HG02571 (cell line): ENCODE measurements around the gene CES5A.
"Not testable (repeated sequence)": the region's sequence is repeated elsewhere in the genome, so short reads cannot be mapped to it uniquely, and the experiment has no call there.

Experiments used
- ATAC-seq: cut with Tn5 transposase; IDR thresholded peaks from one replicate; pipeline ENCODE4 v1.9.1; 2021; ENCODE audit warnings: mild to moderate bottlenecking, moderate library complexity; ENCODE audit not compliant: unreplicated experiment

The CES5A gene

DNA sequence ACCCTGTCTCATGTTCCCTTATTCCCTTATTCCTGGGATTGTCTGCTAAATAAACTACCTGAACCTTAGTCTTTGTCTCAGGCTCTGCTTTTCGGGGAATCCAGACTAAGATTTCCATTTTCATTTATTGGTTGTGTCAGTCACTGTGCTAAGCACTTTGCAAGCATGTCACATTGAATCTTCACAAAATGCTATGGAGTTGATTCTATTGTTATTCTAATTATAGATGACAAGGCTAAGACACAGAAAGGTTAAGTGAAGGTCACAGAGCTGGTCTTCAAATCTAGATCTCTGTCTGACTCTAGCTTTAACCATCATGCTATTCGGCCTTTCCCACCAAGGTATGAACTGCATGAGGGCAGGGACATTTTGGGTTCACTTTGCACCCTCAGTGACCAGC, 13.4 kb upstream of the CES5A start:
- ATAC-seq = no peak

DNA sequence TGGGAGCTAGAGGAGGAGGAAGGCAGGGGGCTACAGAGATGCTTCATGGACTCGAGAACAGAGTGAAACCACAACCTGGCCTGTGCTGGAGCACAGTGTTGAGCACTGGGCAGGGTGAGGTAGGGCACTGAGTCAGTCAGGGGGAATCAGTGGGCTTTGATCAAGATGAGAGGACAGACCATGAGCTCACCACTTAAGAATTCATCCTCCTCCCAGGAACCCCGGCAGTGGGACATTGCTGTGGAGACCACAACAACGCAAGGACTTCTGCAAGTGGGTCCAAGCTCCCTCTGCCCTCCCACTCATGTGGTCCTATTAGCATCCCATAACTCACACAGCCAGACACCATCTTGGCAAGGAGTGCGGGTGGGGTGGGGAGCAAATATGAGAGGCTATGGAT, 1.7 kb upstream of the CES5A start:
- no peak for ATAC-seq

DNA sequence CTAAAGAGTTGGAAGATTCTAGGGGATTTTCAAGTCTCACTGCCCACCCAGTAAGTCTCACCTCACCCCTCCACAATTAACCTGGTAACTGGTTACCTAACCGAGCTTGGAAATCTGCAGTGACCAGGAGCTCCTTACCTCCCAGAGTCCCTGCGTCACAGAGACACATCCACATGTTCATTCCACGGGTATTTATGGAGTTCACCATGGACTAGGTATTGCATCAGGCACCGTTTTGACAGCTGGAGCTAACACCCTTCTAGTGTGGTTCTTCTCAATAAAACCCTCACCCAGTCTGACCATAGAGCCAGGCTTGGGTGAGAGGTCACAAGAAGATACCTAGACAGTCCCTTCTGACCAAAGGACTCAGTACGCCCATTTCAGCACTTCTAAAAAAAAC, 2.1 kb downstream of the CES5A start:
- ATAC-seq = no peak

DNA sequence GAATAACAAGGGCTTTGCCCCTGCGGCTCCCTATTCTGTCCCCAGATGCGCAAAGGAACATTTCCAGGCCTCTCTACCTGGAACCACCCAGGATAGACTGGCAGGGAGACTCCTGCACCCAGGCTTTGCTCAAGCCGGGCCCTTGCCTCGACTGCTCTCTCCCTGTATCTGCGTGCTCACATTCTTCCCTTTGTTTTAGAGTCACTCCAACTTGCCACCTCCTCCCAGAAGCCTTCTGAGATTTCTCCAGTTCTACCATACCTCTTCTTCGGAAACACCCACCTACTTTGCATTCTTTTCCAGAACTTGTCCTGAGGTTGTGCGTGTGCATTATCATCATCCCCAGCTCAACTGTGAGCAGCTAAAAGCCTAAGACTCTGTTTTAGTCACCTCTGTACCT, 3.0 kb downstream of the CES5A start:
- ATAC-seq = no peak

DNA sequence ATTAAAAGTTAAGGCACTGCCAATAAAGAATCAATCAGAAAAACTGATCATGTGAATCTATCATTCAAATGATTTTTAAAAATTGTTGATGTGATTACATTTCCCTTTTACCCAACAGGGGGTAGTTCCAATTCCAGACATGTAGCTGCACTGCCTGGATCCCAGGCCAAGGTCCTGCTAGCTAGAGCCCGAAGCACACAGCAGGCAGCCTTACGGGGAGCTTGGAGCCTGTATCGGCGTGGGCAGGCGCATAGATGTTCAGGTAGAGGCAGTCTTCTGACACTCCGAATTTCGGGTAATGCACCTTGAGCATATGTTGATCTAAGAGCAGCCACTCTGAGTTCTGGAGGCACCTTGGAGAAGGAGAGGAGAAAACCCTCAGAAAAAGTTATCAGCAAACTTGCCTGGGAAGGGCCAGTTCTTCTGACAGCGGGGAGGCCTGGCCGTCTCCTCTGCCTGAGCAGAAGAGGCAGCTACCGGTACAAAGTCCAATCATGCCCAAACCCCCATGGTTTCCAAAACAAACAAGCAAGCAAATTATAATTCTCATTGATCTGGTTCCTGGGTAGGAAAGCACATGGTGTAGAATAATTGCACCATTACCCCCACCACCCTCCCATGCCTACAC, 3.6 kb downstream of the CES5A start:
- ATAC-seq = no peak

DNA sequence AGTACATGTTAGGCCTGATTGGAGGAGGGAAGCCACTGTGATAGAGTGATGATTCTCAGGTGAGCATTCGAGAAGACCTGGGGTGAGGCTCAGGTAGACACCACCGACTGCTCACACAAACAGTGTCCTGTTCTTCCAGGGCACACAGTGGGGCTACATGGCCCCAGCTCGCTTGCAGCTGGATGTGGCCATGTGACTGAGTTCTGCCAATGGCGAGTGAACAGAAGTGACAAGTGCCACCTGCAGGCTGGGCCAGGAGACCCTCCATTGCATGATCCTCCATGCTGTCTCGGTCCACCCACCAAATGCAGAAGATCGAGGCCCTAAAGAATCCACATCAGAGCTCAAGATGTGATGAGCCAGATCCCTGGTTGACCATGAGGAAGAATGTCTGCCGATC, 6.2 kb downstream of the CES5A start:
- no peak for ATAC-seq

DNA sequence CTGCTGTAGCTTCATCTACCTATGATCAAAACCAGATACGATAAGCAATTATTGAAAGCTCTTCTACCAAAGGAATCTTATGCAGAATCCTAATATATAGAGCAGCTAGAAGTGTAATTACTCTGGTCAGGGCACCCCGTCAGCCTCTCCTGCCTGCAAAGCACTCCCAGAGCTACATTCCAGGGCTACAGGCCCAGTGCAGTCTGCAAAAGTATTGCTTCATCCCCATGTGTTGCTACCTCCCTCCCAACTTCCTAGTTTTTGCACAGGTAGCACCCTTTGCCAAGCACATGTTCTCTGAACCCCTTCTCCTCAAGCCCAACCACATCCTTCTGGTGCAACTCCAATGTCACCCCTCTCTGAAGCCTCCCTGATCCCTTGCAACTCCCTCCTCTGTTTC, 7.0 kb downstream of the CES5A start:
- no peak for ATAC-seq

DNA sequence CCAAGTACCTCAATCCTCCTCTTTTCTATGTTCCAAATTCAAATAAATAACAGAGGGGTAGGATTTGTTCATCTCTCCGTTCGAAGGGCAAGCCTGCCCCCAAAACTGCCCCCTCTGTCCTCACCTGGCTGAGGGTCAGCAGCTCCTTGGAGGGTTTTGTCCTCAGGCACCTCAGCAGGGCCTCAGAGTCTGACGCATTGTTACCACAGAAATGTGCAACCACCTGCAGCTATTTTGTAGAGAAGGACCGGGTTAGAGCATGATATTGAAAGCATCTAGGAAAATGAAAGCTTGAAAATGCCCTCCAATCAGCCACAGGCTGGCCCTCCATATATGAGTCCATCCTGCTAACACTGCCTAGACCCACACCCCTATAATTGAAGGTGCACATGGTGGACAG, 13.9 kb downstream of the CES5A start:
- ATAC-seq = no peak

DNA sequence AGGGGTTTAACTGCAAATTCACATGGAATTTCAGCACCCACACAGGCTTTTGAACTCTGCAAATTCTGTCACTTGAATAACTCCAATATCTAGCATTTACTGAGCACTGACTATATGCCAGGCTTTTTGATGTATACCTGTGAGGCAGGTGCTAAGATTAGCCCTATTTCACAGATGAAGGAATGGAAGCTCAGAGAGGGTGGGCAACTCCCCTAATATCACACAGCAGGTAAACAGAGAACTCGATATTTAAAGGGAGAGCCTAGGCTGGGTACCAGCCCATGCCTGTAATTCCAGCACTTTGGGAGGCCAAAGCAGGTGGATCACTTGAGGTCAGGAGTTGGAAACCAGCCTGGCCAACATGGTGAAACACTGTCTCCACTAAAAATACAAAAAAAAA, 17.5 kb downstream of the CES5A start:
- ATAC-seq = not testable (repeated sequence)

DNA sequence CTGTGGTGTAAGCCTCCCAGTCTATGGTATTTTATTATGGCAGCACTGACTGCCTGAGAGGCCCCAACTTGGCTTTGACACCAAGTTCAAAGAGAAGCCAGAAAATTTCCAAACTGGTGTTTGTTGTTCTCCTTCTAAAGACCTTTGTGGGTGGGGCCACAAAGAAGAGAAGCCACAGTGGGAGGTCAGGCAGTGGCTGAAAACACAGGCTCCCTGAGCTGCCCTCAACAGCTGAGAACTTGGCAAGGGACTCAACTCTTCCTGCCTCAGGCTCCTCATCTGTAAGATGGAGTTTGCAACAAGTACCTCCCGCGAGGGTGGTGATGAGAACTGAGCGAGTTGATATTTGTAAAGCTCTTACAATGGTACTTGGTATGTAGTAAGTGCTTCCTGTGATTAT, 18.2 kb downstream of the CES5A start:
- ATAC-seq = no peak

DNA sequence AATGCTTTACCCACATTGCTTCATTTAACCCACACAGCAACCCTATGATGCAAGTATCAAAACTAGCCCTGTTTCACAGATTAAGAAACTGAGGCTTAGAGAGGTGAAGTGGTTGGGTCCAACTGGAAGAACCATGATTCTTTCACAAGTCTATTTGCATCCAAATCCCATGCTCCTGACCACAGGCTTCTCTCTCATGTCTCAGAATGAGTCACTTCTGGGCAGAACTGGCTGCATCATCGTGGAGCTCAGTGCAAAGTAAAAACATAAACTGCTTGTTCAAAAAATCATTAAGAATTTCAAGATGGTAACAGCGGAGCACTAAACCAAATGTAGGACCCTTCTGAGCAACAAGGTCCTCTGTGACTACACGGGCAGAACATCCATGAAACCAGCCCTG, 22.1 kb downstream of the CES5A start:
- no peak for ATAC-seq

DNA sequence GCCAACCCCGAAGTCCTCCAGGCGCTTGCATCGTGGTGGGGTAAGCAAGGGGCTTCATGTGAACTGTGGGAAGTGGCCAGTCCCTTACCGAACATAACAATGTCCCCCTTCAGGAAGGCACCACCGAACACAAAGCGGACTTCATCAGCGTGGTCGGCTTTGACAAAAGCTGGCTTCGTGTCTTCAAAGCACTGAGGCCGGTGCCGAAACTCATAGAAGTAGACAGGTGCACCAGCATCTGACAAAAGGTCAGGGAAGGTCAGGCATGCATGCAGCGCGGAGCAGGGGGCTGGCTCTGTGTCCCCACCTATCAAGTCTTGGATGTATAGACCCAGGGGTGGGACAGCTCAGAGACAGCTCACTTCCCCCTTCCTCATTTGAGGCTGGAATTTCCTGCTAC, 25.6 kb downstream of the CES5A start:
- ATAC-seq = no peak

DNA sequence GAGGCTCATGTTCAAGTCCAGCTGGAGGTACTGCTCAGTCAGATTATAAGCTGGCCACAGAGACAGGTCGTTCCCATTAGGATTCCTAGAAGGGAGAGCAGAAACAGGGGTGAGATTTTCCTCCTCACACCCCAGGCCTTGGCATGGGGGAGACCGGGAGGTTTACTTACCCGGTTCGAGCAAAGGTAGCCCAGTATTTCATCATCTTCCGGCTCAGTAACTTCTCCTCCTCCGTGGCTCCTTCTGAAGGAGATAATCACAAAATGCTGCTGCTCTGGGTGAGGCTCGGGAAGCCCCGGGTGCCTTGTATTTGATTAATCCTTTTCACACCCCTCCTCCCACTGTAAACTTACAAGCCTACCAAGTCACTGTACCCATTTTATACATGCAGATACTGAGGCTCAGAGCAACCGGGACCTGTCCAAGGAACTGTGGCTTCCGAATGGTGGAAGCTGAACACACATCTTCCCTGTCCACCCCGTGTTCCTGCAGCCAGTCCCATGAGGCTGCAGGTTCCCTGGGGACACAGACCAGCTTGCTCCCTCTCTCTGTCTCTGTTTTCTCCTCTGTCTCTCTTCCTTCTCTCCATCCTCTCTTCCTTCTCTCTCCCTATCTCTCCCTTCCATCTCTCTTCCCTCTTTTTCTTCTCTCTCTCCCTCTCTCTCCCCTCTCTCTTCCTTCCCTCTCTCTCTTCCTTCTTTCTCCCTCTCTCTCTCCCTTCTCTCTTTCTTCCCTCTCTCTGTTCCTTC, 28.4 kb downstream of the CES5A start:
- no peak for ATAC-seq

DNA sequence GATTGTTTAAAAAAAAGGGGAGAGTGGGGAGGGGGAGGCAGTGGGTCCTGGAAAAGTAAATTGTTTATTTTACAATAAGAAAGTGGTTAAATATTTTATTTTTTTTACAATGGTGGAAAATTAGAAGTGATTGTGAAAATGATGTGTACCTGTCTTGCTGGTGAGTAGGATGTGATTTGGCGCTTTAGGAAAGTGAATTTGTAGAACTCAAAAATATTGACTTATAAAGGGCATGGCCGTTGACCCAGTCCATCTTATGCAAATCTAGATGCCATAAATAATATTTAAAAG, 32.1 kb downstream of the CES5A start:
- no peak for ATAC-seq

DNA sequence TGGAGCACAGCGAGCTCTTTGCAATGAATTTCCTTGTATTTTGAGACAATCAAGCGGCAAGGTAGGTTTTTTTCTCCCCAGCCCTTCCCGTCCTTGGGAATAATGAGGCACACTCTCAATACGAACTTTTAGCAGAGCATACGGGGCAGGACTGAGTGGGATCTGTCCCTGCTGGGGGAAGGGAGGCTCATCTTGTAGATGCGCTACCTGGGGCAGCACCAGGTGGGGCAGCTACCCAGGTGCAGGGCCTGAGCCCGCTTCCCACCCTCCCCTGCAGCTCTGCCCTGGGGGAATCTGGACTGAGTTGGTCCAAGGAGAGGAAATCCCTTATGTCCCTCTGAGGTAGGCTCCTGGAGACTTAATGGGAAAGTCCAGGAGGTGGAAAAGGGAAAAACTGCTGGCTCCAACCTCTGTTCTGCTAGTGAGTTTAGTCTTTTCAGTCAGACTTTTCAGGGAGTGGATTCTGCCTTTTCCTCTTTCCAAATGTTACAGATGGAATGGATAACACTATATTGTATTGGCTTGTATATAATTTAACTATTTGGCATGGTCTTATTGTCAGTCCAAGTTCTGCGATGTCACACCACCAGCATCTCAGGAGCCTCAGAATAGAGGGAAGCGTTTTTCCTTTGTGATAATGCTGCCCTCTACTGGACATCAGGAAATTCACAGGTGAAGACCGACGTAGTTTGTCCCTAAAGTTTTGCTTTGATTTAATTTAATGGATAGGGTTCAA, 32.6 kb downstream of the CES5A start:
- ATAC-seq = no peak

DNA sequence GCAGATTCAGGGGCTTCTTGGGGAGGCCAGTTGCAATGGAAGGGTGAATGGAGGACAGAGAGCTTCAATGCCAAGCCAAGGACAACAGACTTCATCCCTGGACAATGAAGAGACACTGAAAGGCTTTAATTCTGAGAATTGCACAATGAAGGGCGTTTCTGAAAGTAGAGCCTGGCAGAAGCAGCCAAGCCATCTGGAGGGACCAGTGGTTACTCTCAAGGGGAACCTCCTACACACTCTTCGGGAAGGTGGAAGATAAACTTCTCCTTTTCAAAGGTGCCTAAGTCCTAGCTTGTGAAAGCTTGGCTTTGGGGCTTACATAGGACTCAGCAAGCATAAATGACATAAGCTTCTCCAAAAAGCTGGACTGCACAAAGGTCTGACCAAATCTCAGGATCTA, 36.1 kb downstream of the CES5A start:
- no peak for ATAC-seq

DNA sequence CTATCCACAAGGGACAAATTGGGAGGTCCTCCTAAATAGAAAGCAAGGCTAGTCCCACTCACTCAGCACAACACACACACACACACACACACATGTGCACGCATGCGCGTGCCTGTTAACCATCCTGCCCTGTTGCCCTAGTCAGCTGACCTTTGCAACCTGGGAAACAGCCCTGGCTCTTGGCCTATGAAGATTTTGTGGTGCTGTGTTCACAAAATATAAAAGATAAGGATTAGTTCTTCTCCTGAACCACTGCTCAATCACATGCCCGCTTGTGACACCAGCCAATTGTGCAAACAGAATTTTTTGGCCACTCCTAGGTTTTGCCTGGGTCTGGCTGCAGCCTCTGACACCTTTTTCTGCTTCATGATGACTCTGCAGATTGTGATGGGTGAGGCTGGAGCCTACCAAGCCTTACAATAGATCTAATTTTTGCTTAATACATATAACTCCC, 39.0 kb downstream of the CES5A start:
- ATAC-seq = no peak

DNA sequence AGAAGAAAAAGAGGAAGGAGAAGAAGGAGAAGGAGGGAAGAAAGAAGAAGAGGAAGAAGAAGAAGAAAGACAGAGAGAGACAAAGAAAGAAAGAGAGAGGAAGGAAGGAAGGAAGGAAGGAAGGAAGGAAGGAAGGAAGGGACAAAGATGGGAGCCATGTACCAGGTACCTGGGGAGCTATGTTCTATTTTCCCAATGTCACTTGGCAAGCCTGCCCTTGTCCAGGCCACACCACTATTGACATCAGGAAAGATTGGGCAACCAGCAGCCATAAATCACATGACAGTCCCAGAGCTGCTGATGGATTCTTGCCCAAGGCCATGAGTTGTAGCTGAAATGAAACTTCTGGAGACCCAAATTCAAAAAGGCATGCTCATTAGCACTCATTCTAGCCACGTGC, 39.6 kb downstream of the CES5A start:
- ATAC-seq = no peak

DNA sequence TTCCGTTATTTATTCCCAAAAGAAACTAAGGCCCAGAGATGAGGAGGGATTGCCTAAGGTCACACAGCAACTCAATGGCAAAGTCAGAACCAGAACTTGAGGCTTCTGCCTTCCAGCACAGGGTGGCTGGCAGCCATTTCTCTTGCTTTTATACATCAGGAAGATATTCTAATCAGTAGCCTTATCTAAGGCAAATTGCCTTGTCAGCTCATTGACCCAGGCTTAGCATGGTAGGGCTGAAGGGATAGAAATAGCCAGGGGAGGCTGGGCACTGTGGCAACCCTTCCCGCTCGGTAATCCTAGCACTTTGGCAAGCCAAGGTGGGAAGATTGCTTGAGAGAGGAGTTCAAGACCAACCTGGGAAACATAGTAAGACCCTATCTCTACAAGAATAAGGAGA, 40.0 kb downstream of the CES5A start:
- not testable (repeated sequence) for ATAC-seq

DNA sequence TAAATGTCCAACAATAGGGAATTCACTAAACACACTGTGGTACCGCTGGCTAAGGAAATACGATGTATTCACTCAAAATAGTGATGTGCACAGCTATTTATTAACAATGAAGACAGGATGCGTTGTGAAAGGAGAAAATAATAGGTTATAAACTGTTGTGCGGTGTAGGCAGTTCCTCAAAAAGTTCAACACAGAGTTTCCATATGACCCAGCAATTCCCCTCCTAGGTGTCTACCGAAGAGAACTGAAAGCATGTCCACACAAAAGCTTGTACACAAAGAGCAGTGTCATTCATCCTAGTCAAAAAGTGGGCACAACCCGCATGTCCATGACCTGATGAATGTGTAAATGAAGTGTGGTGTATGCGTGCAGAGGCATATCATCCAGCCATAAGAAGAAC, 41.1 kb downstream of the CES5A start:
- no peak for ATAC-seq

DNA sequence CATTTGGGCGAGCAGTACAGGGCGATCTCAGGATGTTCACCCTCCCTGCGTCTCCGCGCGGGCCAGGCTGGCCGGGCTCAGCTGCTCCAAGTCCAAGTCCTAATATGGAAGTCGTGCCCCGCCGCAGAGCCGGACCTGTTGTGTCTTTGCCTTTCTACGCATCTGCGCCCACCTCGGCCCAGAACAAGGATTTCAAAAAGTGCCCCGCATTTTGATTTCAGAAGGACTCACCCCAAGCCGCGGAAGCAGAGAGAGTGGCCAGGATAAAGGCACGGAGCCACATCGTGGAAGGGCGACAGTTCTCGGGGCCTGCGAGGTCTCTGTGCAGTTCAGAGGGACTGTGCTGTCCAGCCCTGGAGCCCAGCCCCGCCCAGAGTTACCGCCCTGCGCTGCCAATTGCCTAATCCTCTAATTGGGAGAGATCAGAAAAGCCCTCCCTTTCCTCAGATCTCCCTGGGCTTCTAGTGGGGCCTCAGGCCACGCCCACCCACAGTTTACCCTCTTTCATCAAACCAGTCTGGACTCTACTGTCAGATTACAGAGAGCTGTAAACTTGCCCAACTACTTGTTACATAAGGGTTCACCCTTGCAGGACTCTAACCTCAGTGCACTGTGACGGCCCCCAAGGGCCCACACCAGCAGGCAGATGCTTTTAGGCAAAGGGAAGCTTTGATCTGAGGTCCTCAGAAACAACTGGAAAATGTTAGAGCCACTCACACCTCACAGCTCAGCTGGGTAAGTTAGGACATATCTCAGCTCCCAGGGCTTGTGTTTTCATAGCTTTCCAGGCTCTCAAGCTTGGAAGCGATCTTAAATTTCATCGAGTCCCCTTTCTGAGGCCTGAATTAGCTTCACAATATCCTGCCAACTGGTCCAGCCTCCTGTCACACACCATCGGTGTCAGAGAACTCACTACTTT, 42.1 kb downstream of the CES5A start, which contains the start of gene CES1:
Gene CES1 (minus strand): TSS at position 324 of the 919 bp plus-strand sequence. CDS start 41 bp downstream, at position 283.
- no peak for ATAC-seq
